Measurements from ENCODE around the gene RNF19B. TPM values are rescaled to one million over a fixed set of nuclear protein-coding genes. Genes with fewer than 3 reads are reported as not detected.

RNF19B gene
- total and polyA plus RNA-seq, 2 of the 13 experiments (the other 11 are each of a cell fraction or from before 2014, with no cell fraction given) = 15.3 to 22.5 TPM

- TF ChIP-seq ZNF569 (CRISPR knock-in tag; IDR thresholded peaks at IDR 0.05; ENCODE audit: borderline replicate concordance) (no peak), ZNF232 (CRISPR knock-in tag; IDR thresholded peaks at IDR 0.05; ENCODE audit: borderline replicate concordance) (no peak), ZNF720 (CRISPR knock-in tag; IDR thresholded peaks at IDR 0.05) (no peak), ZNF589 (CRISPR knock-in tag; conservative IDR thresholded peaks at IDR 0.05) (no peak), EZH2 (conservative IDR thresholded peaks at IDR 0.05; ENCODE audit: low read depth, low read length) (no peak), ZNF652 (CRISPR knock-in tag; IDR thresholded peaks at IDR 0.05; ENCODE audit: borderline replicate concordance, low read depth) (no peak; the same call in 1 of the 2 replicates), CBX5 (CRISPR knock-in tag; IDR thresholded peaks at IDR 0.05; ENCODE audit: borderline replicate concordance) (peak; percentile 73; the same call in 1 of the 2 replicates), ISL2 (CRISPR knock-in tag; IDR thresholded peaks at IDR 0.05) (peak; percentile 56; the same call in 1 of the 2 replicates), ARID2 (CRISPR knock-in tag; IDR thresholded peaks at IDR 0.05; ENCODE audit: borderline replicate concordance) (no peak), KAT8 (CRISPR knock-in tag; IDR thresholded peaks at IDR 0.05) (peak; percentile 80), ZNF510 (CRISPR knock-in tag; IDR thresholded peaks at IDR 0.05; ENCODE audit: low read depth) (0 out of 2 replicates have a peak, but pooled peaks have one; percentile 39), MAZ (IDR thresholded peaks at IDR 0.05; ENCODE audit: borderline replicate concordance, low read depth, low read length) (no peak; the same call in 1 of the 2 replicates), MAZ (CRISPR knock-in tag; IDR thresholded peaks at IDR 0.05; ENCODE audit: low read depth) (0 out of 2 replicates have a peak, but pooled peaks have one; percentile 45), ZKSCAN8 (CRISPR knock-in tag; IDR thresholded peaks at IDR 0.05; ENCODE audit: borderline replicate concordance) (peak; percentile 73; the same call in 1 of the 2 replicates)
- TF ChIP-seq, protein P1, sequence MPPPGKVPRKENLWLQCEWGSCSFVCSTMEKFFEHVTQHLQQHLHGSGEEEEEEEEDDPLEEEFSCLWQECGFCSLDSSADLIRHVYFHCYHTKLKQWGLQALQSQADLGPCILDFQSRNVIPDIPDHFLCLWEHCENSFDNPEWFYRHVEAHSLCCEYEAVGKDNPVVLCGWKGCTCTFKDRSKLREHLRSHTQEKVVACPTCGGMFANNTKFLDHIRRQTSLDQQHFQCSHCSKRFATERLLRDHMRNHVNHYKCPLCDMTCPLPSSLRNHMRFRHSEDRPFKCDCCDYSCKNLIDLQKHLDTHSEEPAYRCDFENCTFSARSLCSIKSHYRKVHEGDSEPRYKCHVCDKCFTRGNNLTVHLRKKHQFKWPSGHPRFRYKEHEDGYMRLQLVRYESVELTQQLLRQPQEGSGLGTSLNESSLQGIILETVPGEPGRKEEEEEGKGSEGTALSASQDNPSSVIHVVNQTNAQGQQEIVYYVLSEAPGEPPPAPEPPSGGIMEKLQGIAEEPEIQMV (CRISPR knock-in tag; IDR thresholded peaks at IDR 0.05; ENCODE audit: low read depth) = no peak
- TF ChIP-seq, protein P2, sequence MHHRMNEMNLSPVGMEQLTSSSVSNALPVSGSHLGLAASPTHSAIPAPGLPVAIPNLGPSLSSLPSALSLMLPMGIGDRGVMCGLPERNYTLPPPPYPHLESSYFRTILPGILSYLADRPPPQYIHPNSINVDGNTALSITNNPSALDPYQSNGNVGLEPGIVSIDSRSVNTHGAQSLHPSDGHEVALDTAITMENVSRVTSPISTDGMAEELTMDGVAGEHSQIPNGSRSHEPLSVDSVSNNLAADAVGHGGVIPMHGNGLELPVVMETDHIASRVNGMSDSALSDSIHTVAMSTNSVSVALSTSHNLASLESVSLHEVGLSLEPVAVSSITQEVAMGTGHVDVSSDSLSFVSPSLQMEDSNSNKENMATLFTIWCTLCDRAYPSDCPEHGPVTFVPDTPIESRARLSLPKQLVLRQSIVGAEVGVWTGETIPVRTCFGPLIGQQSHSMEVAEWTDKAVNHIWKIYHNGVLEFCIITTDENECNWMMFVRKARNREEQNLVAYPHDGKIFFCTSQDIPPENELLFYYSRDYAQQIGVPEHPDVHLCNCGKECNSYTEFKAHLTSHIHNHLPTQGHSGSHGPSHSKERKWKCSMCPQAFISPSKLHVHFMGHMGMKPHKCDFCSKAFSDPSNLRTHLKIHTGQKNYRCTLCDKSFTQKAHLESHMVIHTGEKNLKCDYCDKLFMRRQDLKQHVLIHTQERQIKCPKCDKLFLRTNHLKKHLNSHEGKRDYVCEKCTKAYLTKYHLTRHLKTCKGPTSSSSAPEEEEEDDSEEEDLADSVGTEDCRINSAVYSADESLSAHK (CRISPR knock-in tag; IDR thresholded peaks at IDR 0.05; ENCODE audit: borderline replicate concordance) = no peak
- TF ChIP-seq, protein P3, sequence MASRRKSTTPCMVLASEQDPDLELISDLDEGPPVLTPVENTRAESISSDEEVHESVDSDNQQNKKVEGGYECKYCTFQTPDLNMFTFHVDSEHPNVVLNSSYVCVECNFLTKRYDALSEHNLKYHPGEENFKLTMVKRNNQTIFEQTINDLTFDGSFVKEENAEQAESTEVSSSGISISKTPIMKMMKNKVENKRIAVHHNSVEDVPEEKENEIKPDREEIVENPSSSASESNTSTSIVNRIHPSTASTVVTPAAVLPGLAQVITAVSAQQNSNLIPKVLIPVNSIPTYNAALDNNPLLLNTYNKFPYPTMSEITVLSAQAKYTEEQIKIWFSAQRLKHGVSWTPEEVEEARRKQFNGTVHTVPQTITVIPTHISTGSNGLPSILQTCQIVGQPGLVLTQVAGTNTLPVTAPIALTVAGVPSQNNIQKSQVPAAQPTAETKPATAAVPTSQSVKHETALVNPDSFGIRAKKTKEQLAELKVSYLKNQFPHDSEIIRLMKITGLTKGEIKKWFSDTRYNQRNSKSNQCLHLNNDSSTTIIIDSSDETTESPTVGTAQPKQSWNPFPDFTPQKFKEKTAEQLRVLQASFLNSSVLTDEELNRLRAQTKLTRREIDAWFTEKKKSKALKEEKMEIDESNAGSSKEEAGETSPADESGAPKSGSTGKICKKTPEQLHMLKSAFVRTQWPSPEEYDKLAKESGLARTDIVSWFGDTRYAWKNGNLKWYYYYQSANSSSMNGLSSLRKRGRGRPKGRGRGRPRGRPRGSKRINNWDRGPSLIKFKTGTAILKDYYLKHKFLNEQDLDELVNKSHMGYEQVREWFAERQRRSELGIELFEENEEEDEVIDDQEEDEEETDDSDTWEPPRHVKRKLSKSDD (CRISPR knock-in tag; IDR thresholded peaks at IDR 0.05; ENCODE audit: low read depth) = no peak
- TF ChIP-seq, protein P4, sequence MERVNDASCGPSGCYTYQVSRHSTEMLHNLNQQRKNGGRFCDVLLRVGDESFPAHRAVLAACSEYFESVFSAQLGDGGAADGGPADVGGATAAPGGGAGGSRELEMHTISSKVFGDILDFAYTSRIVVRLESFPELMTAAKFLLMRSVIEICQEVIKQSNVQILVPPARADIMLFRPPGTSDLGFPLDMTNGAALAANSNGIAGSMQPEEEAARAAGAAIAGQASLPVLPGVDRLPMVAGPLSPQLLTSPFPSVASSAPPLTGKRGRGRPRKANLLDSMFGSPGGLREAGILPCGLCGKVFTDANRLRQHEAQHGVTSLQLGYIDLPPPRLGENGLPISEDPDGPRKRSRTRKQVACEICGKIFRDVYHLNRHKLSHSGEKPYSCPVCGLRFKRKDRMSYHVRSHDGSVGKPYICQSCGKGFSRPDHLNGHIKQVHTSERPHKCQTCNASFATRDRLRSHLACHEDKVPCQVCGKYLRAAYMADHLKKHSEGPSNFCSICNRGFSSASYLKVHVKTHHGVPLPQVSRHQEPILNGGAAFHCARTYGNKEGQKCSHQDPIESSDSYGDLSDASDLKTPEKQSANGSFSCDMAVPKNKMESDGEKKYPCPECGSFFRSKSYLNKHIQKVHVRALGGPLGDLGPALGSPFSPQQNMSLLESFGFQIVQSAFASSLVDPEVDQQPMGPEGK (CRISPR knock-in tag; IDR thresholded peaks at IDR 0.05) = peak; percentile 60; the same call in 1 of the 2 replicates
Measured at GRCh38 chr1:32933742-32934322, 30.8 kb downstream of the RNF19B start (continued).
